GM23338 (cell line): ENCODE data around the gene FAHD1. TPM values are rescaled to one million over a fixed set of nuclear protein-coding genes. Genes with fewer than 3 reads are reported as not detected.

ENCODE experiments used
- ATAC-seq: fragments of 200-7000 bp; cut with Tn5 transposase; 3 replicates; pipeline ENCODE4 v1.9.1; 2020
- DNase-seq: peaks from one replicate; pipeline ENCODE4 v3.0.0-alpha.2; 2015; ENCODE audit warnings: low spot score
- H2AFZ ChIP-seq: fragments of 200-600 bp; sonication (generic); 2 replicates; pipeline ENCODE4 v1.8.0; 2016; ENCODE audit warnings: antibody characterized with exemption, mild to moderate bottlenecking, moderate library complexity
- H3F3A ChIP-seq: fragments of 200-600 bp; sonication (generic); replicated peaks from 2 replicates; pipeline ENCODE4 v1.8.0; 2017; ENCODE audit warnings: antibody characterized with exemption, mixed run types, low read depth
- H3K27ac ChIP-seq: fragments of 200-600 bp; sonication (generic); 2 replicates; pipeline ENCODE4 v1.6.1; 2016; ENCODE audit warnings: low read depth
- H3K27me3 ChIP-seq: fragments of 200-600 bp; sonication (generic); 2 replicates; pipeline ENCODE4 v1.8.0; 2016; ENCODE audit warnings: mild to moderate bottlenecking, mixed run types, moderate library complexity; ENCODE audit not compliant: insufficient read depth
- H3K36me3 ChIP-seq: fragments of 200-600 bp; sonication (generic); 2 replicates; pipeline ENCODE4 v1.8.0; 2016; ENCODE audit warnings: mild to moderate bottlenecking; ENCODE audit not compliant: insufficient read depth
- H3K4me1 ChIP-seq: fragments of 200-600 bp; sonication (generic); 2 replicates; pipeline ENCODE4 v1.8.0; 2016; ENCODE audit warnings: mild to moderate bottlenecking, moderate library complexity; ENCODE audit not compliant: insufficient read depth
- H3K4me2 ChIP-seq: fragments of 200-600 bp; sonication (generic); 2 replicates; pipeline ENCODE4 v1.7.1; 2017; ENCODE audit warnings: mixed run types
- H3K4me3 ChIP-seq: fragments of 200-600 bp; sonication (generic); 2 replicates; pipeline ENCODE4 v1.6.1; 2016; ENCODE audit warnings: mixed run types
- H3K79me2 ChIP-seq: fragments of 200-600 bp; sonication (generic); replicated peaks from 2 replicates; pipeline ENCODE4 v1.8.0; 2017; ENCODE audit warnings: mild to moderate bottlenecking; ENCODE audit not compliant: insufficient read depth
- H3K9me2 ChIP-seq: fragments of 200-600 bp; sonication (generic); 2 replicates; pipeline ENCODE4 v1.8.0; 2017; ENCODE audit not compliant: insufficient read depth
- H4K20me1 ChIP-seq: fragments of 200-600 bp; sonication (generic); replicated peaks from 2 replicates; pipeline ENCODE4 v1.8.0; 2017; ENCODE audit warnings: mild to moderate bottlenecking; ENCODE audit not compliant: insufficient read depth
- H3K27ac Mint-ChIP-seq: 2 replicates; pipeline ENCODE4 v1.8.0; 2020; ENCODE audit warnings: inconsistent platforms, mild to moderate bottlenecking, moderate library complexity, mixed read lengths
- H3K27me3 Mint-ChIP-seq: 3 replicates; pipeline ENCODE4 v1.8.0; 2022; ENCODE audit warnings: low read depth, mild to moderate bottlenecking, moderate library complexity, mixed read lengths, inconsistent platforms; ENCODE audit not compliant: insufficient read depth, poor library complexity
- H3K36me3 Mint-ChIP-seq: 3 replicates; pipeline ENCODE4 v1.8.0; 2021; ENCODE audit warnings: low read depth, mild to moderate bottlenecking, inconsistent platforms, moderate library complexity, mixed read lengths
- H3K4me1 Mint-ChIP-seq: 3 replicates; pipeline ENCODE4 v1.8.0; 2020; ENCODE audit warnings: mild to moderate bottlenecking, inconsistent platforms, mixed read lengths
- H3K4me3 Mint-ChIP-seq: 3 replicates; pipeline ENCODE4 v1.8.0; 2021; ENCODE audit warnings: moderate library complexity, mild to moderate bottlenecking, inconsistent platforms, mixed read lengths
- H3K9me3 Mint-ChIP-seq: 3 replicates; pipeline ENCODE4 v1.8.0; 2020; ENCODE audit warnings: moderate library complexity, mild to moderate bottlenecking, inconsistent platforms, mixed read lengths
- CREB1 ChIP-seq: fragments of 250-450 bp; sonication (Bioruptor Pico); IDR thresholded peaks from 2 replicates; pipeline ENCODE4 v1.5.0; 2020; ENCODE audit warnings: low read depth, mild to moderate bottlenecking, moderate library complexity
- CTCF ChIP-seq, 2 experiments: fragments of 200-600 bp in 1 of 2; sonication (generic) in 1 of 2; conservative IDR thresholded peaks; 2 replicates each; pipeline versions ENCODE4 v1.5.1 to v1.6.1; 2016 to 2017; ENCODE audit warnings: antibody characterized with exemption in 2 of 2, low read depth in 2 of 2, mild to moderate bottlenecking in 2 of 2, moderate library complexity in 1 of 2
- ETS1 ChIP-seq: IDR thresholded peaks from 2 replicates; pipeline ENCODE4 v1.6.1; 2016; ENCODE audit warnings: antibody characterized with exemption
- EZH2 ChIP-seq: fragments of 200-600 bp; sonication (generic); IDR thresholded peaks from one replicate; pipeline ENCODE4 v1.8.0; 2017; ENCODE audit warnings: antibody characterized with exemption, mild to moderate bottlenecking, low read depth; ENCODE audit not compliant: unreplicated experiment
- EZH2phosphoT487 ChIP-seq: fragments of 200-600 bp; sonication (generic); IDR thresholded peaks from one replicate; pipeline ENCODE4 v1.8.1; 2018; ENCODE audit warnings: antibody characterized with exemption; ENCODE audit not compliant: unreplicated experiment
- JUNB ChIP-seq: IDR thresholded peaks from one replicate; pipeline ENCODE4 v1.6.1; 2016; ENCODE audit warnings: antibody characterized with exemption; ENCODE audit not compliant: unreplicated experiment
- NANOG ChIP-seq: IDR thresholded peaks from 2 replicates; pipeline ENCODE4 v1.6.1; 2016; ENCODE audit warnings: antibody characterized with exemption, borderline replicate concordance
- POLR2AphosphoS5 ChIP-seq: IDR thresholded peaks from 2 replicates; pipeline ENCODE4 v1.6.1; 2016; ENCODE audit warnings: antibody characterized with exemption, low read depth
- REST ChIP-seq: IDR thresholded peaks from one replicate; pipeline ENCODE4 v1.6.1; 2018; ENCODE audit warnings: antibody characterized with exemption; ENCODE audit not compliant: unreplicated experiment
- STAT1 ChIP-seq: IDR thresholded peaks from one replicate; pipeline ENCODE4 v1.6.1; 2016; ENCODE audit warnings: antibody characterized with exemption; ENCODE audit not compliant: unreplicated experiment
- ZNF114 ChIP-seq: fragments of 250-450 bp; sonication (Bioruptor Pico); IDR thresholded peaks from 2 replicates; pipeline ENCODE4 v1.5.0; 2020; ENCODE audit warnings: mild to moderate bottlenecking, moderate library complexity
- ZNF331 ChIP-seq: fragments of 250-450 bp; sonication (Bioruptor Pico); IDR thresholded peaks from 2 replicates; pipeline ENCODE4 v1.5.0; 2020; ENCODE audit warnings: low read depth, mild to moderate bottlenecking, moderate library complexity
- ZNF462 ChIP-seq: fragments of 250-450 bp; sonication (Bioruptor Pico); IDR thresholded peaks from 2 replicates; pipeline ENCODE4 v1.5.0; 2020; ENCODE audit warnings: mild to moderate bottlenecking, moderate library complexity
- polyA plus RNA-seq: library from polyadenylated mRNA; unstranded; fragments of >200 nt; fragmentation: Nextera tagmentation; extraction: Ambion mirVana; gene quantifications from 2 replicates; pipeline ENCODE4 v1.2.1, GENCODE V29; 2016
- total RNA-seq: library from RNA; depleted of rRNA; stranded (reverse); fragments of >200 nt; shearing (Covaris generic); gene quantifications from 2 replicates; pipeline ENCODE4 v1.2.3, GENCODE V29; 2014

Gene FAHD1
- total and polyA plus RNA-seq, 2 experiments from 2014 or later: 21.0 to 23.9 TPM

GRCh38 chr16:1780677-1781072 lies 46.3 kb upstream of the FAHD1 start:
- 0 out of 2 replicates have a peak, but pooled peaks cover 3% of the 10 kb centered on the region for H3F3A ChIP-seq
- H3K36me3 ChIP-seq: no peaks in the 10 kb centered on the region
- no peak overlapping the region for H2AFZ ChIP-seq
- H3K27me3 ChIP-seq: no peaks in the 10 kb centered on the region
- DNase-seq (no peak), ATAC-seq (no peak)
- Mint-ChIP-seq H3K4me3 (peak overlapping the region; percentile 86), H3K9me3 (peaks cover 7% of the 10 kb centered on the region; the same call in 1 of the 3 replicates), H3K27me3 (peaks cover 35% of the 10 kb centered on the region), H3K27ac (no peak overlapping the region), H3K36me3 (peaks cover 16% of the 10 kb centered on the region; the same call in 2 of the 3 replicates), H3K4me1 (peaks cover 5% of the 10 kb centered on the region)
- H3K4me2 ChIP-seq: no peak overlapping the region
- no peaks in the 10 kb centered on the region for H3K9me2 ChIP-seq
- H3K79me2 ChIP-seq: peaks cover 26% of the 10 kb centered on the region
- no peak for TF ChIP-seq EZH2
- no peak for TF ChIP-seq POLR2AphosphoS5
- no peak for TF ChIP-seq ZNF331 (CRISPR knock-in tag)
- no peak for TF ChIP-seq STAT1
- no peak for TF ChIP-seq ZNF462 (CRISPR knock-in tag)
- no peak for TF ChIP-seq EZH2phosphoT487
- no peak for TF ChIP-seq JUNB
- no peak for TF ChIP-seq CTCF (conservative IDR thresholded peaks at IDR 0.05; ENCODE audit: low read depth in 2 of 2)
- TF ChIP-seq CREB1 (CRISPR knock-in tag): no peak
- no peak for TF ChIP-seq REST
- TF ChIP-seq NANOG: no peak
- no peak for TF ChIP-seq ETS1
- no peak for TF ChIP-seq ZNF114 (CRISPR knock-in tag)
- peaks cover 4% of the 10 kb centered on the region; the same call in 1 of the 2 replicates for H3K4me1 ChIP-seq
- H4K20me1 ChIP-seq: peaks cover 26% of the 10 kb centered on the region
- no peak overlapping the region for H3K27ac ChIP-seq
- H3K4me3 ChIP-seq: no peak overlapping the region
